ENCODE data around the gene INO80E.

DNA sequence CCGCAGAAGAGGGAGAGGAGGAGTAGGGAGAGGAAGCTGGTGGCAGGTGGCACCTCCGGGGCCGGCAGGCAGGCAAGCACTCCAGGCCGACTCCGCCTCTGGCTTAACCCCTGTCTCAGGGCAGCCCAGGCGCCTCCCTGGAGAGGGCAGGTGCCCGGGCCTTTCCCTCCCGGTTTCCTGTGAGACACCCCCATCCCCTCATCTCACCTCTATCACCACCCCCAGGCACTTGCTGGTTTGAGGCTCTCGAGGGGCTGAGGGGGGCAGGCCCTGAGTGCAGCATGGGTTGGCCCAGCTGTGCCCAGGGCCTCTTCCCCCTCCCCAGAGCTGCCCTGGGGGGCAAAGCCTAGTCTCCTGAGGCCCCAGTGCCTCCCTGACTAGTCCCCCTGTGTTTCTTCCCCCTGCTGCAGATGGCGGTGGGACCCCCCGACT is 8.8 kb downstream of the INO80E start:
- TF ChIP-seq EZH2 (IDR thresholded peaks at IDR 0.05; ENCODE audit: borderline replicate concordance) = no peak
- TF ChIP-seq, protein P1, sequence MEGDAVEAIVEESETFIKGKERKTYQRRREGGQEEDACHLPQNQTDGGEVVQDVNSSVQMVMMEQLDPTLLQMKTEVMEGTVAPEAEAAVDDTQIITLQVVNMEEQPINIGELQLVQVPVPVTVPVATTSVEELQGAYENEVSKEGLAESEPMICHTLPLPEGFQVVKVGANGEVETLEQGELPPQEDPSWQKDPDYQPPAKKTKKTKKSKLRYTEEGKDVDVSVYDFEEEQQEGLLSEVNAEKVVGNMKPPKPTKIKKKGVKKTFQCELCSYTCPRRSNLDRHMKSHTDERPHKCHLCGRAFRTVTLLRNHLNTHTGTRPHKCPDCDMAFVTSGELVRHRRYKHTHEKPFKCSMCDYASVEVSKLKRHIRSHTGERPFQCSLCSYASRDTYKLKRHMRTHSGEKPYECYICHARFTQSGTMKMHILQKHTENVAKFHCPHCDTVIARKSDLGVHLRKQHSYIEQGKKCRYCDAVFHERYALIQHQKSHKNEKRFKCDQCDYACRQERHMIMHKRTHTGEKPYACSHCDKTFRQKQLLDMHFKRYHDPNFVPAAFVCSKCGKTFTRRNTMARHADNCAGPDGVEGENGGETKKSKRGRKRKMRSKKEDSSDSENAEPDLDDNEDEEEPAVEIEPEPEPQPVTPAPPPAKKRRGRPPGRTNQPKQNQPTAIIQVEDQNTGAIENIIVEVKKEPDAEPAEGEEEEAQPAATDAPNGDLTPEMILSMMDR (IDR thresholded peaks at IDR 0.05; ENCODE audit: poor library complexity) = no peak

Measured in hepatocyte (in vitro differentiated cells).